BJ (cell line): ENCODE results near the gene USP19. TPM values are rescaled to one million over a fixed set of nuclear protein-coding genes. Genes with fewer than 3 reads are reported as not detected.

Experiments used
- CTCF ChIA-PET: fragments of 350-600 bp; formaldehyde crosslinking; extraction: SDS; loops from one replicate; lab custom pipeline; 2021; ENCODE audit warnings: antibody characterized with exemption, inconsistent platforms; lab: Yijun Ruan, JAX
- POLR2A ChIA-PET: fragments of 300-600 bp; sonication (Branson Sonifier 250); formaldehyde crosslinking; extraction: SDS; loops from one replicate; lab custom pipeline; 2021; ENCODE audit warnings: antibody characterized with exemption; lab: Charles Lee
- DNase-seq: peaks from one replicate; pipeline ENCODE4 v3.0.0-alpha.2; 2011; ENCODE audit warnings: low read depth
- H3K27me3 ChIP-seq: 2 replicates; pipeline ENCODE4 v1.6.0; 2011; ENCODE audit warnings: low read length; ENCODE audit not compliant: control insufficient read depth, insufficient read depth
- H3K36me3 ChIP-seq: 2 replicates; pipeline ENCODE4 v1.5.1; 2011; ENCODE audit warnings: low read length; ENCODE audit not compliant: control insufficient read depth, insufficient read depth
- H3K4me3 ChIP-seq: 2 replicates; pipeline ENCODE4 v1.5.1; 2011; ENCODE audit warnings: low read depth, mild to moderate bottlenecking, control low read depth, low read length
- CTCF ChIP-seq: IDR thresholded peaks from 2 replicates; pipeline ENCODE4 v1.5.1; 2011; ENCODE audit warnings: low read depth, mild to moderate bottlenecking, control low read depth, inconsistent platforms, low read length, moderate library complexity; ENCODE audit not compliant: insufficient read depth
- polyA plus RNA-seq: library from polyadenylated mRNA; depleted of rRNA; stranded (reverse); fragments of >200 nt; gene quantifications from 2 replicates; pipeline ENCODE4 v1.2.3, GENCODE V29; 2011

Gene USP19
- polyA plus RNA-seq, 1 experiment, result 54.6 TPM

GRCh38 chr3:49104052-49104426 lies 16.6 kb downstream of the USP19 start:
- no peak for DNase-seq
- TF ChIP-seq CTCF, result no peak
- POLR2A ChIA-PET, result interaction anchor here (1.0 kb wide), 1 partner anchor 10 kb away, joined by 4 read pairs; the partner anchor contains the start of gene QRICH1
- peak overlapping the region; percentile 78 for H3K4me3 ChIP-seq
- peaks cover 36% of the 10 kb centered on the region for H3K36me3 ChIP-seq
- no peaks in the 10 kb centered on the region for H3K27me3 ChIP-seq
- CTCF ChIA-PET, result interaction anchor here (1.6 kb wide), 1 partner anchor 10 kb away, joined by 6 read pairs; the partner anchor contains the start of gene QRICH1

- TF ChIP-seq CTCF, result no peak
- Histone ChIP-seq H3K4me3 (no peak overlapping the region), H3K36me3 (peaks cover 40% of the 10 kb centered on the region), H3K27me3 (no peaks in the 10 kb centered on the region)
- CTCF ChIA-PET, result no interaction called here
- no peak for DNase-seq
- POLR2A ChIA-PET, result no interaction called here
Observed at GRCh38 chr3:49100046-49100615, 20.5 kb downstream of the USP19 start.

DNA sequence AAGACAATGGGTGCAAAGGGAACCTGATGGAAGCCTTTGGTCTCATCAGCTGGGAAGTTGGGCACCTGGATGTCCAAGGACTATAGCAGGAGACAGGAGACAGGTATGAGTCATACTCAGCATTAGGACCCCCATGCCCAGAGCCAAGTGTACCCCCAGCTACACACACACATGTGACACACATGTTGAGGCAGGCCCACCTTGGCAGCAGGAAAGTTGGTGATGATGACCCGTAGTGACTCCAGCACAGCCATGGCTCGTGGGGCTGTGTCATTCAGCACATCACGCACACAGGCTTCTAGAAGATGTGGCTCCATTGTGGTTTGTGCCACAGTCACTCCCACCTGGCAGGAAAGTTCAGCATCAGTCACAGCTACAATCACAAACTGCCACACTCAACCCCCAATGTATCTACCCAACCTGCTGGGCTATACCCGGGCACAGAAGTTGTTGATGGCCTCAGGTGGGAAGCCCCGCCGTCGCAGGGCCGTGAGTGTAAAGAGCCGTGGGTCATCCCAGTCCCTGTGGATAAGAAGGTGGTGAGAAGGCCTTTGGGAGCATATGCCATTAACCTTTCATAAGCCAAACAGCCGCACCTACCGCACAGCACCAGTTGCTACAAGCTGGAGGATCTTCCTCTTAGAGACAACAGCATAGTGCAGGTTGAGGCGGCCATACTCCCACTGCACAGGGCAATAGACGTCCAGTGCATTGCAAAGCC lies 21.6 kb downstream of the USP19 start:
- ChIA-PET POLR2A (no interaction called here), CTCF (no interaction called here)
- no peak for DNase-seq
- H3K36me3 ChIP-seq, result peaks cover 40% of the 10 kb centered on the region
- no peak overlapping the region for H3K4me3 ChIP-seq
- no peak for TF ChIP-seq CTCF
- no peaks in the 10 kb centered on the region for H3K27me3 ChIP-seq

DNA sequence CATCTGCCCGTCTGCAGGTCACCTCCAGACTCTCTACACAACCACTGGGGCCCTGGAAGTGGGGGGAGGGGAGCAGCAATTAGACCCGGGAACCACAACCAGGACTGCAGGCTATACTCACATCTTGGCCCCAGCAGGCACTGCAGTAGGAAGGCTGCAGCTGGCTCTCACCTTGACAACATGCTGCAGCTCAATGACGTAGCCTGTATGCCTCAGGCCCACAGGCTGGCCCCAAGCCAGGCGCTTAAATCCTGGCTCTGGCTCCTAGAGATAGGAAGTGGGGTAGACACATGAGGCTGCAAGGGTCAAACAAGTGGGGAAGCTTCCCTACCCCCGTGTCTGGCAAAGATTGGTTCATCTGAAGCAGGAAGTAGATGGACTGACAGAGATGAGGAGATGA lies 22.2 kb downstream of the USP19 start:
- ChIA-PET POLR2A (no interaction called here), CTCF (no interaction called here)
- no peak for TF ChIP-seq CTCF
- no peak overlapping the region for H3K4me3 ChIP-seq
- peaks cover 40% of the 10 kb centered on the region for H3K36me3 ChIP-seq
- no peaks in the 10 kb centered on the region for H3K27me3 ChIP-seq
- DNase-seq, result no peak

GRCh38 chr3:49093853-49094767 lies 26.5 kb downstream of the USP19 start, which contains the start of gene QRICH1:
Gene QRICH1, minus strand, starts transcription at chr3:49094071. Its CDS starts 17,054 bp downstream, at chr3:49077017.
- Histone ChIP-seq H3K4me3 (peak within 1 kb of the TSS; percentile 79), H3K36me3 (peaks cover 9% of the 10 kb centered on the region), H3K27me3 (no peaks in the 10 kb centered on the region)
- ChIA-PET POLR2A (interaction anchor here (0.5 to 1.6 kb wide), 4 partner anchors 9 to 334 kb away, joined by 3 to 4 read pairs (median 4); partner anchors contain the start of gene QARS1), CTCF (interaction anchor here (0.8 to 3.2 kb wide), 14 partner anchors 9 to 129 kb away, joined by 3 to 20 read pairs (median 4); partner anchors contain the start of genes KLHDC8B, NDUFAF3 and WDR6)
- DNase-seq, result peak; percentile 93
- TF ChIP-seq CTCF, result peak; percentile 74
